HG02571 (cell line): Measurements from ENCODE around the gene WDR90.
A peak's percentile ranks its signal among the peaks of the same experiment; 100 is the strongest.

ENCODE experiments used
- ATAC-seq: cut with Tn5 transposase; IDR thresholded peaks from one replicate; pipeline ENCODE4 v1.9.1; 2021; ENCODE audit warnings: mild to moderate bottlenecking, moderate library complexity; ENCODE audit not compliant: unreplicated experiment

WDR90 gene

GRCh38 chr16:658679-659571, 9.8 kb downstream of the WDR90 start:
- ATAC-seq: no peak

- ATAC-seq: no peak
Observed at GRCh38 chr16:659618-660017, 10.5 kb downstream of the WDR90 start.

GRCh38 chr16:660132-660458, 10.9 kb downstream of the WDR90 start:
- ATAC-seq: no peak

- ATAC-seq: no peak
Observed at GRCh38 chr16:660459-661183, 11.5 kb downstream of the WDR90 start.

- no peak for ATAC-seq
Observed at GRCh38 chr16:661184-661821, 12.1 kb downstream of the WDR90 start.

GRCh38 chr16:662095-662494, 12.9 kb downstream of the WDR90 start:
- ATAC-seq: no peak

- no peak for ATAC-seq
Observed at GRCh38 chr16:662597-662996, 13.4 kb downstream of the WDR90 start.

- ATAC-seq: no peak
Observed at GRCh38 chr16:666572-666971, 17.4 kb downstream of the WDR90 start.

- no peak for ATAC-seq
Observed at GRCh38 chr16:667113-667779, 18.1 kb downstream of the WDR90 start.

GRCh38 chr16:667780-668518, 18.8 kb downstream of the WDR90 start, which contains the start of gene RHOT2:
RHOT2 (plus strand) TSS chr16:668132; CDS start chr16:668200, 68 bp downstream.
- ATAC-seq: peak; percentile 73

- no peak for ATAC-seq
Observed at GRCh38 chr16:668519-669171, 19.5 kb downstream of the WDR90 start.

- no peak for ATAC-seq
Observed at GRCh38 chr16:669666-670065, 20.5 kb downstream of the WDR90 start.

- ATAC-seq: no peak
Observed at GRCh38 chr16:670485-671352, 21.6 kb downstream of the WDR90 start.

GRCh38 chr16:671353-672131, 22.4 kb downstream of the WDR90 start:
- ATAC-seq: no peak

- no peak for ATAC-seq
Observed at GRCh38 chr16:672371-672770, 23.2 kb downstream of the WDR90 start.

- ATAC-seq: no peak
Observed at GRCh38 chr16:672851-673250, 23.7 kb downstream of the WDR90 start.

GRCh38 chr16:673399-673991, 24.3 kb downstream of the WDR90 start:
- no peak for ATAC-seq
